Measurements from ENCODE around the gene RPS25.
"Not testable (repeated sequence)": the region's sequence is repeated elsewhere in the genome, so short reads cannot be mapped to it uniquely, and the experiment has no call there.

The RPS25 gene

GRCh38 chr11:118975771-118976709, 42.1 kb downstream of the RPS25 start:
- Histone ChIP-seq H3K36me3 (ENCODE audit: control insufficient read depth, insufficient read depth, low read length) (no peaks in the 10 kb centered on the region), H3K9ac (ENCODE audit: low read length) (no peak overlapping the region), H3K4me3 (ENCODE audit: low read length) (no peak overlapping the region), H3K4me1 (ENCODE audit: control insufficient read depth, insufficient read depth, low read length) (peaks cover 7% of the 10 kb centered on the region), H3K9me3 (ENCODE audit: control insufficient read depth, low read length) (no peaks in the 10 kb centered on the region), H3K27me3 (ENCODE audit: control insufficient read depth, insufficient read depth, low read length) (peaks cover 8% of the 10 kb centered on the region)

- Histone ChIP-seq H3K4me1 (ENCODE audit: control insufficient read depth, insufficient read depth, low read length) (no peaks in the 10 kb centered on the region), H3K9me3 (ENCODE audit: control insufficient read depth, low read length) (no peaks in the 10 kb centered on the region), H3K27me3 (ENCODE audit: control insufficient read depth, insufficient read depth, low read length) (no peaks in the 10 kb centered on the region), H3K4me3 (ENCODE audit: low read length) (no peak overlapping the region), H3K9ac (ENCODE audit: low read length) (no peak overlapping the region), H3K36me3 (ENCODE audit: control insufficient read depth, insufficient read depth, low read length) (no peaks in the 10 kb centered on the region)
These were observed 44.2 kb downstream of the RPS25 start for GRCh38 chr11:118973985-118974384.

GRCh38 chr11:118971646-118972045, 46.5 kb downstream of the RPS25 start, which contains the start of gene FOXR1:
TSS of gene FOXR1 (plus strand) at chr11:118971761. CDS start at chr11:118971932, 171 bp downstream.
- Histone ChIP-seq H3K27me3 (ENCODE audit: control insufficient read depth, insufficient read depth, low read length) (no peaks in the 10 kb centered on the region), H3K9me3 (ENCODE audit: control insufficient read depth, low read length) (no peaks in the 10 kb centered on the region), H3K4me3 (ENCODE audit: low read length) (no peak within 1 kb of the TSS), H3K9ac (ENCODE audit: low read length) (no peak within 1 kb of the TSS), H3K36me3 (ENCODE audit: control insufficient read depth, insufficient read depth, low read length) (no peaks in the 10 kb centered on the region), H3K4me1 (ENCODE audit: control insufficient read depth, insufficient read depth, low read length) (no peaks in the 10 kb centered on the region)

GRCh38 chr11:118969508-118969907, 48.6 kb downstream of the RPS25 start:
- not testable (repeated sequence) for H3K4me3 ChIP-seq (ENCODE audit: low read length); H3K4me1 ChIP-seq (ENCODE audit: control insufficient read depth, insufficient read depth, low read length); H3K9ac ChIP-seq (ENCODE audit: low read length); H3K27me3 ChIP-seq (ENCODE audit: control insufficient read depth, insufficient read depth, low read length); H3K36me3 ChIP-seq (ENCODE audit: control insufficient read depth, insufficient read depth, low read length); H3K9me3 ChIP-seq (ENCODE audit: control insufficient read depth, low read length)
